RWPE2 (cell line): ENCODE results near the gene FSD1L.
A peak's percentile ranks its signal among the peaks of the same experiment; 100 is the strongest.

Experiments
- ATAC-seq: fragments of 200-7000 bp; cut with Tn5 transposase; 3 replicates; pipeline ENCODE4 v1.9.1; 2021; ENCODE audit warnings: low read depth
- DNase-seq: peaks from one replicate; pipeline ENCODE4 v3.0.0-alpha.2; 2020; ENCODE audit warnings: low spot score
- H3K27ac ChIP-seq: fragments of 450-650 bp; 2 replicates; pipeline ENCODE4 v1.5.1; 2017; ENCODE audit warnings: mild to moderate bottlenecking; ENCODE audit not compliant: poor library complexity, severe bottlenecking
- H3K27me3 ChIP-seq: fragments of 250-450 bp; sonication (Bioruptor Pico); 2 replicates; pipeline ENCODE4 v1.5.1; 2021; ENCODE audit warnings: mild to moderate bottlenecking, moderate library complexity; ENCODE audit not compliant: insufficient read depth, poor library complexity, severe bottlenecking
- H3K36me3 ChIP-seq: fragments of 250-450 bp; sonication (Bioruptor Pico); 2 replicates; pipeline ENCODE4 v1.5.1; 2020; ENCODE audit warnings: low read depth, mild to moderate bottlenecking, moderate library complexity
- H3K4me1 ChIP-seq: fragments of 250-450 bp; sonication (Bioruptor Pico); 2 replicates; pipeline ENCODE4 v1.5.1; 2021; ENCODE audit warnings: mild to moderate bottlenecking, moderate library complexity; ENCODE audit not compliant: insufficient read depth, poor library complexity, severe bottlenecking
- H3K4me3 ChIP-seq: fragments of 250-450 bp; sonication (Bioruptor Pico); 2 replicates; pipeline ENCODE4 v1.5.1; 2021; ENCODE audit warnings: mild to moderate bottlenecking, moderate library complexity; ENCODE audit not compliant: severe bottlenecking
- H3K9me3 ChIP-seq: fragments of 250-450 bp; sonication (Bioruptor Pico); 2 replicates; pipeline ENCODE4 v1.5.1; 2021; ENCODE audit warnings: mild to moderate bottlenecking, moderate library complexity; ENCODE audit not compliant: severe bottlenecking
- TF ChIP-seq, protein P1 (sequence below): fragments of 450-650 bp; IDR thresholded peaks from one replicate; pipeline ENCODE4 v1.5.1; 2017; ENCODE audit warnings: mild to moderate bottlenecking, moderate library complexity; ENCODE audit not compliant: poor library complexity, severe bottlenecking

Gene FSD1L

DNA sequence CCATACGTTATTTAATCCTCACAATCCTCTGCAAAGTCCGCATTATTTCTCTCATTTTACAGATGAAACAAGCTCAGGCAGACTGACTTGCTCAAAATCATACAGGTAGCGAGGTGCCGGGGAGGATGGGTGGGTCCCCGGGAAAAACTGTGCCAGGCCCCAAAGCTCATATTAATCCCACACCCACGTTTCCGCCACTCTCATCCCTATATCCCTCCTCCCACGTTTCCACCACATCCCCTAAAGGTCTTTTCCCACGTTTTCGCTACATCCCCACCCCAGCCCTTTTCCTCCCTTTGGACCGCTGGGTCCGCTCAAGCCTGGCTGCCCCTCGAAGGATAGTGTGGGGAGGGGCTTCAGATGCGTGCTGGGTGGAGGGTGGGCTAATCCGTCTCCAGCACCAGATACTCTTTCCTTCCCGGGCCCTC lies 434 bp upstream of the FSD1L start:
- no peaks in the 10 kb centered on the region for H3K36me3 ChIP-seq
- peaks cover 7% of the 10 kb centered on the region for H3K4me1 ChIP-seq
- no peaks in the 10 kb centered on the region for H3K9me3 ChIP-seq
- ATAC-seq (no peak), DNase-seq (no peak)
- H3K27me3 ChIP-seq, result no peaks in the 10 kb centered on the region
- peak overlapping the region; percentile 72 for H3K4me3 ChIP-seq
- TF ChIP-seq, protein P1, sequence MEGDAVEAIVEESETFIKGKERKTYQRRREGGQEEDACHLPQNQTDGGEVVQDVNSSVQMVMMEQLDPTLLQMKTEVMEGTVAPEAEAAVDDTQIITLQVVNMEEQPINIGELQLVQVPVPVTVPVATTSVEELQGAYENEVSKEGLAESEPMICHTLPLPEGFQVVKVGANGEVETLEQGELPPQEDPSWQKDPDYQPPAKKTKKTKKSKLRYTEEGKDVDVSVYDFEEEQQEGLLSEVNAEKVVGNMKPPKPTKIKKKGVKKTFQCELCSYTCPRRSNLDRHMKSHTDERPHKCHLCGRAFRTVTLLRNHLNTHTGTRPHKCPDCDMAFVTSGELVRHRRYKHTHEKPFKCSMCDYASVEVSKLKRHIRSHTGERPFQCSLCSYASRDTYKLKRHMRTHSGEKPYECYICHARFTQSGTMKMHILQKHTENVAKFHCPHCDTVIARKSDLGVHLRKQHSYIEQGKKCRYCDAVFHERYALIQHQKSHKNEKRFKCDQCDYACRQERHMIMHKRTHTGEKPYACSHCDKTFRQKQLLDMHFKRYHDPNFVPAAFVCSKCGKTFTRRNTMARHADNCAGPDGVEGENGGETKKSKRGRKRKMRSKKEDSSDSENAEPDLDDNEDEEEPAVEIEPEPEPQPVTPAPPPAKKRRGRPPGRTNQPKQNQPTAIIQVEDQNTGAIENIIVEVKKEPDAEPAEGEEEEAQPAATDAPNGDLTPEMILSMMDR, result no peak
- peak overlapping the region; percentile 48 for H3K27ac ChIP-seq

DNA sequence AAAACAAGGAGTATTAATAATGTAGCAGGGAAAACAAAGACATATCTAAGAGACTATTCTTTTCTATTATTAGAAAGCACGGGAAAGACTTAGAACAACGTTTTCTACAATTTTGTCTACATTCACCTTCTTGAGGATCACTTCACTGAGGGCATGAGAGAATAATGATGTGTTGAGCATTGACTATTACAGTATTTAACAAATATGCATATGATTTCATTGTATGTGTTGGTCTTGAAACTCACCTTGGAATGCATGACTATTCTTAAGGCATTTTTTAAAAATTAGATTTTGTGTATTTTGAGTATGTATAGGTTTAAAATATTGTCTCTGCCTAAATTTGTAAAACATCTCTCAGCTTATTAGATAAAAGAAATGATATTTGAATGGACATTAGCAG lies 1.2 kb downstream of the FSD1L start:
- H3K4me3 ChIP-seq, result peak overlapping the region; percentile 72

DNA sequence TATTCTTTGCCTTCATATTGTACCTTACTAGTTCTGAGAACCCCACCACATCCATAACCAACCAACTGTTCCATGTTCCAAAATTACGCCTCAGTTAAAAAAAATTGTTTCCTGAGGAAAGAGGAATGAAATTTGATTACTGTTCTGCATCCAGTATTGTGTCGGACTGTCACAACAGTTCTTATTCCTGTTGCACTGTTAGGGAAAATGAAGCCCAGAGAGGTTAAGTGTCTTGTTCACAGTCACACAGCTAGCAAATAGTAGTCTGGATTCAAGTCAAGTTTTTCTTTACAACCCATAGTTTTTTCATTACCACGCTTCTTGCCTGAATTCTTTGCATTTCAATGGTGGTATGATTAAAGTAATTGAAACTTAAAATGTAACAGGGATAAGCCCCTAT lies 4.4 kb downstream of the FSD1L start:
- Histone ChIP-seq H3K27ac (no peak overlapping the region), H3K4me3 (no peak overlapping the region), H3K4me1 (peaks cover 7% of the 10 kb centered on the region), H3K9me3 (no peaks in the 10 kb centered on the region), H3K27me3 (no peaks in the 10 kb centered on the region), H3K36me3 (peaks cover 2% of the 10 kb centered on the region; the same call in 1 of the 2 replicates)
- no peak for ATAC-seq
- no peak for DNase-seq
- TF ChIP-seq, protein P1, result no peak

More for the DNA sequence above, 1.2 kb downstream of the FSD1L start:
- TF ChIP-seq, protein P1, result no peak
- no peaks in the 10 kb centered on the region for H3K9me3 ChIP-seq
- DNase-seq (no peak), ATAC-seq (no peak)
- H3K27ac ChIP-seq, result peak overlapping the region; percentile 48
- H3K36me3 ChIP-seq, result 0 out of 2 replicates have a peak, but pooled peaks cover 2% of the 10 kb centered on the region
- H3K4me1 ChIP-seq, result peaks cover 7% of the 10 kb centered on the region
- H3K27me3 ChIP-seq, result no peaks in the 10 kb centered on the region

DNA sequence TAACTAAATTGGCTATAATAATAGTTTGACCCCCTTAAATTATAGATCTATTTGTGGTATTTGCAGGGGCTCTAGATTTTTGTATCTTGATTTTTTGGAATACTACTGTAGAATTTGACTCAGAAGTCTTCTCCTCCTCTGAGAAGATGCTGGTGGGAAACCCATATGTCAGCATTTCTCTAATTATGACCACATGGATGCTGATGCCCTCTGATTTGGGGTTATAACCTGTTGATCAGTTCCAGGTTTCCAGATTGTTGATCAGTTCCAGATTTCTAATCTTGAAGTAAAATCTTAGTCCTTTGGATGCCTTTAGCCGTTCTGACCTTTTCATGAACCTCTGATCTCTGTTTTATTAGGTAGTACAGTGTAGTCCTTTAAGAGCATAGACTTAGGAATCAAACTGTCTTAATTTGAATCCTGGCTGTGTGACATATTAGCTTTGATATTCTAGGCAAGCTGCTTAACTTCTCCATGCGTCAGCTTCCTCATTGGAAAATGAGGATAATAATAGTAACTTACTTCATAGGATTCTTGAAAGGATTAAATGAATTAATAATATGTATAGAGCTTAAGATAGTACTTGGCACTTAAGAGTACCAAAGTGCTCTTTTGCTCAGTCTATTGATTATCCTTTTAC lies 8.1 kb downstream of the FSD1L start:
- Histone ChIP-seq H3K4me1 (no peaks in the 10 kb centered on the region), H3K9me3 (peaks cover 2% of the 10 kb centered on the region), H3K36me3 (peaks cover 2% of the 10 kb centered on the region; the same call in 1 of the 2 replicates), H3K4me3 (no peak overlapping the region), H3K27me3 (no peaks in the 10 kb centered on the region), H3K27ac (no peak overlapping the region)
- TF ChIP-seq, protein P1, result no peak
- no peak for DNase-seq
- no peak for ATAC-seq

DNA sequence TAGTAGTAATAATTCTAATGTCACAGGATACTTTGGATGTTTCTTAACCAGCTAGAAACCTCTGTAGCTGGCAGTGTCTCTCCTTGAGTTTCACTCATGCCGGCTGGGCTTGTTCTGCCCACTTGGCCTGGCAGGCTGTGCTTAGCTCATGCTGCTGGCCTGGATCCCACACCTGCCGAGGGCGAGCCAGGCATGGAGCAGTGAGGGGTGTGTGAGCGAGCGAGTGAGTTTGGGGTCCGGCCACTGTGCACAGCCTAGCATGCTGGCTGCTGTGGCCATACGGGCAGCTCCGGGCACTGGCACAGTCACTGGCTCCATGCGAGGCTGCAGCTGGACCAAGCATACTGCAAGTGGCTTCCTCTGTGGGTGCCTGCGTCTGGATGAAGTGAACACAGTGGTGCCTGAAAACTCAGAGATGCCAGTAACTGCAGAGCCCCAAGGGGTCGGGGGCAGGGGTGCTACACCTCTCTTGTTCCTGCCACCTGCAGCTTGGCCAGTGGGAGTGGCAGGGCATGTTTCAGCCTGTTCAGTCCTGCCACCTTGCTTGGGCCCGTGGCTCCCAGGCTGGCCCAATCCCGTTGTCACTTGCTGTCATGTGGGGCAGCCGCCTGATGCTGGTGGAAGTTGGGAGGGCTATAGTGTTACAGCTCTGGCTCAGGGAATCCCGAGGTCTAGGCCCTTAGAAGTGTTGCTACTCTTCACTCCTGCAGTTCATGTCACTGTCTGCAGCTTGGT lies 9.9 kb downstream of the FSD1L start:
- Histone ChIP-seq H3K36me3 (peaks cover 2% of the 10 kb centered on the region; the same call in 1 of the 2 replicates), H3K9me3 (peaks cover 2% of the 10 kb centered on the region), H3K27ac (no peak overlapping the region), H3K4me1 (no peaks in the 10 kb centered on the region), H3K27me3 (no peaks in the 10 kb centered on the region), H3K4me3 (no peak overlapping the region)
- ATAC-seq, result no peak
- DNase-seq, result no peak
- TF ChIP-seq, protein P1, result no peak
